HepG2 (cell line): ENCODE data around the gene CD8A. TPM values are rescaled to one million over a fixed set of nuclear protein-coding genes. Genes with fewer than 3 reads are reported as not detected.

ENCODE experiments used
- ATAC-seq: fragments of 200-7000 bp; cut with Tn5 transposase; 3 replicates; pipeline ENCODE4 v1.9.1; 2020; ENCODE audit warnings: mild to moderate bottlenecking, moderate library complexity
- BruUV-seq: library from RNA; stranded (reverse); fragments of 400-500 nt; replicated peaks from 2 replicates; lab custom pipeline; 2021; lab: Mats Ljungman, UMichigan
- CTCF ChIA-PET: fragments of 300-600 bp; formaldehyde crosslinking; extraction: SDS; loops from one replicate; lab custom pipeline; 2021; ENCODE audit warnings: low total read pairs, inconsistent platforms, low intra/inter-chr PET ratio; lab: Yijun Ruan, JAX
- POLR2A ChIA-PET: fragments of 350-600 bp; sonication (Branson Sonifier 250); formaldehyde crosslinking; loops from one replicate; lab custom pipeline; 2020; ENCODE audit warnings: antibody characterized with exemption, inconsistent platforms; lab: Yijun Ruan, JAX
- DNase-seq: peaks from one replicate; pipeline ENCODE4 v3.0.0-alpha.2; 2015; ENCODE audit warnings: low spot score
- FAIRE-seq: peaks from 3 replicates; lab custom pipeline; 2011; peaks lifted over from hg19 to GRCh38; lab: Jason Lieb, UNC
- H2AFZ ChIP-seq: one replicate; pipeline ENCODE4 v1.6.1; 2011; ENCODE audit warnings: low read length, inconsistent platforms
- H3K27ac ChIP-seq: fragments of 300-600 bp; 3 replicates; pipeline ENCODE4 v1.8.0; 2011; ENCODE audit warnings: mixed run types, mild to moderate bottlenecking, mixed read lengths, low read length, inconsistent platforms; ENCODE audit not compliant: insufficient read depth; ENCODE audit errors: extremely low read length
- H3K27me3 ChIP-seq, 2 experiments: fragments of 200-600 bp in 1 of 2; 2 replicates in 1 of 2; 3 replicates in 1 of 2; pipeline versions ENCODE4 v1.6.0 to v1.8.0; 2011; ENCODE audit warnings: low read length in 2 of 2, mild to moderate bottlenecking in 2 of 2, moderate library complexity in 2 of 2, inconsistent platforms in 1 of 2; ENCODE audit not compliant: insufficient read depth in 2 of 2, control insufficient read depth in 1 of 2
- H3K36me3 ChIP-seq, 2 experiments: fragments of 200-600 bp in 1 of 2; replicated peaks in 1 of 2; 2 replicates in 1 of 2; 3 replicates in 1 of 2; pipeline versions ENCODE4 v1.5.1 to v1.8.0; 2011; ENCODE audit warnings: low read length in 2 of 2, inconsistent platforms in 1 of 2; ENCODE audit not compliant: insufficient read depth in 2 of 2, control insufficient read depth in 1 of 2
- H3K4me1 ChIP-seq: 2 replicates; pipeline ENCODE4 v1.5.1; 2012; ENCODE audit warnings: low read length, inconsistent platforms; ENCODE audit not compliant: insufficient read depth
- H3K4me2 ChIP-seq: 2 replicates; pipeline ENCODE4 v1.6.0; 2011; ENCODE audit warnings: low read depth, low read length, inconsistent platforms
- H3K4me3 ChIP-seq, 3 experiments: fragments of 200-600 bp in 1 of 3; sonication (generic), shearing (Covaris generic) in 1 of 3; replicated peaks in 1 of 3; 2 replicates each; pipeline ENCODE4 v1.5.1; 2011 to 2016; ENCODE audit warnings: low read length in 3 of 3, inconsistent platforms in 2 of 3, low read depth in 2 of 3, mild to moderate bottlenecking in 2 of 3, control low read depth in 1 of 3, mixed read lengths in 1 of 3; ENCODE audit not compliant: insufficient read depth in 1 of 3
- H3K79me2 ChIP-seq: one replicate; pipeline ENCODE4 v1.6.1; 2011; ENCODE audit warnings: low read length, inconsistent platforms; ENCODE audit not compliant: insufficient read depth
- H3K9ac ChIP-seq: 2 replicates; pipeline ENCODE4 v1.6.0; 2011; ENCODE audit warnings: mild to moderate bottlenecking, low read depth, low read length, inconsistent platforms; ENCODE audit not compliant: insufficient read depth
- H3K9me3 ChIP-seq: 2 replicates; pipeline ENCODE4 v1.5.1; 2012; ENCODE audit warnings: mild to moderate bottlenecking, low read length
- H4K20me1 ChIP-seq: 2 replicates; pipeline ENCODE4 v1.6.0; 2011; ENCODE audit warnings: inconsistent platforms, mild to moderate bottlenecking, low read length, moderate library complexity; ENCODE audit not compliant: insufficient read depth
- ATAD3A ChIP-seq: sonication (generic); formaldehyde crosslinking; IDR thresholded peaks from 2 replicates; pipeline ENCODE4 v1.4.0; 2020; ENCODE audit warnings: missing genetic modification reagents
- CTCF ChIP-seq: sonication (generic); formaldehyde crosslinking; IDR thresholded peaks from 2 replicates; pipeline ENCODE4 v1.5.0; 2020; ENCODE audit warnings: mild to moderate bottlenecking, missing genetic modification reagents, moderate library complexity
- DNMT3B ChIP-seq: conservative IDR thresholded peaks from 2 replicates; pipeline ENCODE4 v1.6.1; 2016; ENCODE audit warnings: missing biosample characterization, control low read depth
- HOXA9 ChIP-seq: sonication (generic); formaldehyde crosslinking; IDR thresholded peaks from 2 replicates; pipeline ENCODE4 v1.8.1; 2022; ENCODE audit warnings: missing genetic modification reagents, mild to moderate bottlenecking, moderate library complexity, borderline replicate concordance
- HOXD1 ChIP-seq: sonication (generic); formaldehyde crosslinking; IDR thresholded peaks from 2 replicates; pipeline ENCODE4 v1.5.0; 2020; ENCODE audit warnings: missing genetic modification reagents
- IRX3 ChIP-seq: sonication (generic); formaldehyde crosslinking; IDR thresholded peaks from 2 replicates; pipeline ENCODE4 v1.8.1; 2023; ENCODE audit warnings: mild to moderate bottlenecking, low read depth, missing genetic modification reagents, borderline replicate concordance
- MED13 ChIP-seq: sonication (generic); formaldehyde crosslinking; IDR thresholded peaks from 2 replicates; pipeline ENCODE4 v1.5.0; 2020; ENCODE audit warnings: missing genetic modification reagents
- NFYB ChIP-seq: sonication (generic); formaldehyde crosslinking; IDR thresholded peaks from 2 replicates; pipeline ENCODE4 v1.4.0; 2020; ENCODE audit warnings: missing genetic modification reagents
- TCF7 ChIP-seq: sonication (generic); IDR thresholded peaks from 2 replicates; pipeline ENCODE4 v1.6.1; 2016; ENCODE audit warnings: antibody characterized with exemption, low read depth
- TOPORS ChIP-seq: sonication (generic); formaldehyde crosslinking; IDR thresholded peaks from 2 replicates; pipeline ENCODE4 v1.8.0; 2023; ENCODE audit warnings: mild to moderate bottlenecking, missing genetic modification reagents
- ZBTB38 ChIP-seq: sonication (generic); formaldehyde crosslinking; IDR thresholded peaks from 2 replicates; pipeline ENCODE4 v1.5.1; 2020; ENCODE audit warnings: mild to moderate bottlenecking, missing genetic modification reagents
- ZNF160 ChIP-seq: sonication (generic); formaldehyde crosslinking; IDR thresholded peaks from 2 replicates; pipeline ENCODE4 v1.8.0; 2022; ENCODE audit warnings: mild to moderate bottlenecking, inconsistent platforms, missing genetic modification reagents
- ZNF260 ChIP-seq: sonication (generic); formaldehyde crosslinking; IDR thresholded peaks from 2 replicates; pipeline ENCODE4 v1.4.0; 2020; ENCODE audit warnings: missing genetic modification reagents, low read depth, mild to moderate bottlenecking, borderline replicate concordance
- ZNF333 ChIP-seq: sonication (generic); formaldehyde crosslinking; IDR thresholded peaks from 2 replicates; pipeline ENCODE4 v1.4.0; 2020; ENCODE audit warnings: mild to moderate bottlenecking, missing genetic modification reagents, borderline replicate concordance
- ZNF430 ChIP-seq: sonication (generic); formaldehyde crosslinking; IDR thresholded peaks from 2 replicates; pipeline ENCODE4 v1.9.0; 2021; ENCODE audit warnings: mild to moderate bottlenecking, missing genetic modification reagents
- ZNF569 ChIP-seq: sonication (generic); formaldehyde crosslinking; IDR thresholded peaks from 2 replicates; pipeline ENCODE4 v1.5.0; 2020; ENCODE audit warnings: mild to moderate bottlenecking, missing genetic modification reagents, moderate library complexity, borderline replicate concordance
- ZNF646 ChIP-seq: sonication (generic); formaldehyde crosslinking; IDR thresholded peaks from 2 replicates; pipeline ENCODE4 v1.9.0; 2021; ENCODE audit warnings: mild to moderate bottlenecking, missing genetic modification reagents
- WGBS: methylation state at CpG from one replicate; pipeline ENCODE4 v1.1.6; 2017; ENCODE audit warnings: low lambda C conversion rate; 5-methylcytosine and 5-hydroxymethylcytosine counted together
- in situ Hi-C: cut with HindIII; loops from 2 replicates; pipeline ENCODE4 v1.10.0; 2017; ENCODE audit warnings: low pct_unique_long_range_greater_than_20kb; ENCODE audit not compliant: extremely low pct_ligation_motif_present
- intact Hi-C: fragments of 100-400 bp; cut with micrococcal nuclease; formaldehyde crosslinking; loops from one replicate; pipeline ENCODE4 v1.10.0; 2022; ENCODE audit not compliant: unreplicated experiment
- polyA plus RNA-seq, 8 experiments: library from polyadenylated mRNA; depleted of rRNA in 3 of 8; stranded (reverse) in 7 of 8; unstranded in 1 of 8; fragments of >200 nt; fragmentation: Illumina TruSeq in 4 of 8; extraction: Trizol in 4 of 8; gene quantifications; 2 replicates each; pipeline versions ENCODE4 v1.2.1 to v1.2.3, GENCODE V29; 2011 to 2016; ENCODE audit warnings: low read depth in 4 of 8, missing spikeins in 1 of 8, mixed read lengths in 1 of 8; ENCODE audit not compliant: insufficient read depth in 1 of 8
- total RNA-seq, 5 experiments: library from RNA; depleted of rRNA; stranded (reverse); fragments of >200 nt; fragmentation: Illumina TruSeq; extraction: Trizol; gene quantifications; 2 replicates each; pipeline ENCODE4 v1.2.3, GENCODE V29; 2016; ENCODE audit warnings: low read depth in 1 of 5

The CD8A gene
- total and polyA plus RNA-seq, 2 of the 13 experiments (the other 11 are each of a cell fraction or from before 2014, with no cell fraction given) = 0.09 TPM; not detected in 1

GRCh38 chr2:86825693-86826381, 35.1 kb upstream of the CD8A start:
- Histone ChIP-seq H4K20me1 (no peaks in the 10 kb centered on the region), H3K36me3 (no peaks in the 10 kb centered on the region), H3K9me3 (peaks cover 14% of the 10 kb centered on the region), H3K27me3 (peaks cover 0 to 23% of the 10 kb centered on the region in 2 experiments; a peak in 3 of 5 replicates), H3K4me3 (no peak overlapping the region), H3K79me2 (no peaks in the 10 kb centered on the region), H3K4me2 (no peak overlapping the region), H3K9ac (no peak overlapping the region), H3K27ac (no peak overlapping the region), H3K4me1 (peaks cover 15% of the 10 kb centered on the region), H2AFZ (no peak overlapping the region)
- ATAC-seq = peak; percentile 25; the same call in 2 of the 3 replicates
- in situ Hi-C loops = no loop called here
- DNase-seq = no peak
- no peak for FAIRE-seq
- POLR2A ChIA-PET = no interaction called here
- WGBS = 48% methylated on average over 14 of the region's 16 CpGs
- no TSS peak for BruUV-seq
- CTCF ChIA-PET = no interaction called here
- intact Hi-C loops = no loop called here
- TF ChIP-seq CTCF (CRISPR knock-in tag) (no peak), HOXD1 (CRISPR knock-in tag) (no peak), TOPORS (CRISPR knock-in tag) (no peak), MED13 (no peak), ZNF646 (CRISPR knock-in tag) (no peak), IRX3 (CRISPR knock-in tag) (no peak), ZNF160 (no peak), NFYB (CRISPR knock-in tag) (no peak), ZNF333 (CRISPR knock-in tag) (no peak), ZNF260 (CRISPR knock-in tag) (no peak), ZNF430 (CRISPR knock-in tag) (no peak), DNMT3B (CRISPR knock-in tag) (no peak), ZBTB38 (CRISPR knock-in tag) (no peak), ZNF569 (CRISPR knock-in tag) (no peak), ATAD3A (CRISPR knock-in tag) (no peak), HOXA9 (CRISPR knock-in tag) (no peak), TCF7 (no peak)
- TF ChIP-seq, all 625 proteins: peak for 0
